Fibroblast of pulmonary artery (primary cell): Measurements from ENCODE around the gene GRB10.
A peak's percentile ranks its signal among the peaks of the same experiment; 100 is the strongest.

Experiments
- DNase-seq: peaks from one replicate; pipeline ENCODE4 v3.0.0-alpha.2; 2010; ENCODE audit warnings: low read depth
- H3K4me3 ChIP-seq: replicated peaks from 2 replicates; pipeline ENCODE4 v1.5.1; 2011; ENCODE audit warnings: low read depth, mild to moderate bottlenecking, control low read depth, low read length, moderate library complexity
- TF ChIP-seq, protein P1 (sequence below): IDR thresholded peaks from 2 replicates; pipeline ENCODE4 v1.5.1; 2011; ENCODE audit warnings: mild to moderate bottlenecking, control low read depth, low read length, inconsistent platforms; ENCODE audit errors: missing control alignments

GRB10 gene

DNA sequence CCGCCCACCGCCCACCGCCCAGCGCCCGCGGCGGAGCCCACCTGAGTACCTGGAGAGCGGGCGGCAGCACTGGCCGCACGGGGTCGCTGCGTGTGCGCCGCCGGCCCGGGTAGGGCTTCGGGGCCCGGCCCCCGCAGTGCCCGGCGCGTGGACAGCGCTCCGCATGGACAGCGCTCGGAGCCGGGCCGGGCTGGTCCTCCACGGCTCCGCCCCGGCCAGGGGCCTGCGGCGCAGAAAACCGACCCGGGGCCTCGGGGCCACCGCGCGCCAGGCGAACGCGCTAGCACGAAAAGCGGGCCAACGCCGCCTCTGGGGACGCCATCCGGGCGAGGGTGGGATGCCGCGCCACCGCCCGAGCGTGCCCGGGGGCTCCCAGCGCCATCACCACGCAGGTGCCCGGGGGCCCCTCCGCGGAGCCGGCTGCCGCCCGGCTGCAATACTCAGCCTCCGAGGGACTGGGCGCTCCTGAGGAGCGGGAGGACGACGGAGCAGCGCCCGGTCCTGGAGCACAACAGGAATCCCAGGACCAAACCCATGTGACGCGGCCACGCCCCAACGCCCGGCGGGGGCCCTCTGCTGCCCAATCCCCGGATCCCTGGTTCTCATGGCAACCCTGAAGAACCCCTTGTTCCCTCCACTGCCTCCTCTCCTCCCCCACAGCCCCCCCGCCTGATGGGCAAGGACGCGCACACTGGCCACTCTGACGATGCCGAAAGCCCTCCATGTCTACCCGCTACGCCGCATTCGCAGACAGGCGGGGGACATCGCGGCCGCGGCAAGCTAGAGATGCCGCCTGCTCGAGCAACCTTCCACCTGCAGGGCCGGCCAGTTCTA lies at the start of gene GRB10:
Gene GRB10 (minus strand): TSS at position 522 of the 834 bp plus-strand sequence. CDS start 50,574 bp downstream, outside the sequence.
- H3K4me3 ChIP-seq = peak within 1 kb of the TSS; percentile 49
- TF ChIP-seq, protein P1, sequence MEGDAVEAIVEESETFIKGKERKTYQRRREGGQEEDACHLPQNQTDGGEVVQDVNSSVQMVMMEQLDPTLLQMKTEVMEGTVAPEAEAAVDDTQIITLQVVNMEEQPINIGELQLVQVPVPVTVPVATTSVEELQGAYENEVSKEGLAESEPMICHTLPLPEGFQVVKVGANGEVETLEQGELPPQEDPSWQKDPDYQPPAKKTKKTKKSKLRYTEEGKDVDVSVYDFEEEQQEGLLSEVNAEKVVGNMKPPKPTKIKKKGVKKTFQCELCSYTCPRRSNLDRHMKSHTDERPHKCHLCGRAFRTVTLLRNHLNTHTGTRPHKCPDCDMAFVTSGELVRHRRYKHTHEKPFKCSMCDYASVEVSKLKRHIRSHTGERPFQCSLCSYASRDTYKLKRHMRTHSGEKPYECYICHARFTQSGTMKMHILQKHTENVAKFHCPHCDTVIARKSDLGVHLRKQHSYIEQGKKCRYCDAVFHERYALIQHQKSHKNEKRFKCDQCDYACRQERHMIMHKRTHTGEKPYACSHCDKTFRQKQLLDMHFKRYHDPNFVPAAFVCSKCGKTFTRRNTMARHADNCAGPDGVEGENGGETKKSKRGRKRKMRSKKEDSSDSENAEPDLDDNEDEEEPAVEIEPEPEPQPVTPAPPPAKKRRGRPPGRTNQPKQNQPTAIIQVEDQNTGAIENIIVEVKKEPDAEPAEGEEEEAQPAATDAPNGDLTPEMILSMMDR = no peak
- DNase-seq = peak; percentile 36

DNA sequence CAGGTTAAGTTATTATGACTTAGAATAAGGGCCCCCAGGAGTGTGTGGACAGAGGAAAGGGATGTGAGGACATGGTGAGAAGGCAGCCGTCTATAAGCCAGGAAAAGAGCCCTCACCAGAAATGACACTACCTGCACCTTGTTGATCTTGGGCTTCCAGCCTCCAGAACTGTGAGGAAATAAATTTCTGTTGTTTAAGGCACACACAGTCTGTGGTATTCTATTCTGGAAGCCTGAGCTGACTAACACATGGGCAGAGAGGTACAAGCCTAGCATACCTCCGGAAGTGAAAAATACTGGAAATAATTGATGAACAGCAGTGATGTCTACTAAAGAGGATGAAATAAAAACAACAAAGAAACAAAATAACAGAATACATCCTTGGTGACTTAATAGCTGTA lies 46.1 kb upstream of the GRB10 start:
- H3K4me3 ChIP-seq = no peak overlapping the region
- no peak for DNase-seq
- TF ChIP-seq, protein P1 = no peak

DNA sequence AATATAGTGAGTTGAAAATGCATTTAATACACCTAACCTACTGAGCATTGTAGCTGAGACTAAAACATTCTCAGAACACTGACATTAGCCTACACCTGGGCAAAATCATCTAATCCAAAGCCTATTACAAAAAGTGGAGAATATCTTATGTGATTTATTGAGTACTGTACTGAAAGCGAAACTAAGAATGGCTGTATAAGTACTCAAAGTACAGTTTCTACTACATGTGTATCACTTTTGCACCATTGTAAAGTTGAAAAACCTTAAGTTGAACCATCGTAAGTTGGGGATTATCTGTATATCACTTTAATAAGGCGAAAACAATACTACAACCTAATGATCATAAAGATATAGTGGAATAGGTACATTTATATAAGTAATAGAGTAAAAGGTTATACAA lies 45.4 kb upstream of the GRB10 start:
- TF ChIP-seq, protein P1 = no peak
- DNase-seq = no peak
- H3K4me3 ChIP-seq = no peak overlapping the region

DNA sequence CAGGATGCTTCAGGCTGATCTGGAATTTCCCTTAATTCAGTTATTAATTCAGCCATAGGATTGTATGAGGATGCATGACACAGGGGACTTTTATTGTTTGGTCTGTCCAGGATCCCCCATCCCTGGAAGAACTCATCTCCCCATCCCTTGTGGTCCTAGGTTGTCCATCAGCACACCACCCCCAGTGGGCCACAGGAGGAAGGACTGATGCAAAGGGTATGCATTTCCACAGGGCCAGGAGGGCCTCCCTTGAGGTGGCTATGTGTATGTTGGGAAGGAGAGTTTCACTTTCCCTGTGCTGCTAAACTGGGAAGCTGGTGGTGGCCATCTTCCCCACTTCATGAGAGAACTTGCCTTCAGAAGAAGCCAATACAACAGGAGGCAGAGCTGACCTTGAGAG lies 44.6 kb upstream of the GRB10 start:
- H3K4me3 ChIP-seq = no peak overlapping the region
- no peak for DNase-seq
- TF ChIP-seq, protein P1 = no peak

DNA sequence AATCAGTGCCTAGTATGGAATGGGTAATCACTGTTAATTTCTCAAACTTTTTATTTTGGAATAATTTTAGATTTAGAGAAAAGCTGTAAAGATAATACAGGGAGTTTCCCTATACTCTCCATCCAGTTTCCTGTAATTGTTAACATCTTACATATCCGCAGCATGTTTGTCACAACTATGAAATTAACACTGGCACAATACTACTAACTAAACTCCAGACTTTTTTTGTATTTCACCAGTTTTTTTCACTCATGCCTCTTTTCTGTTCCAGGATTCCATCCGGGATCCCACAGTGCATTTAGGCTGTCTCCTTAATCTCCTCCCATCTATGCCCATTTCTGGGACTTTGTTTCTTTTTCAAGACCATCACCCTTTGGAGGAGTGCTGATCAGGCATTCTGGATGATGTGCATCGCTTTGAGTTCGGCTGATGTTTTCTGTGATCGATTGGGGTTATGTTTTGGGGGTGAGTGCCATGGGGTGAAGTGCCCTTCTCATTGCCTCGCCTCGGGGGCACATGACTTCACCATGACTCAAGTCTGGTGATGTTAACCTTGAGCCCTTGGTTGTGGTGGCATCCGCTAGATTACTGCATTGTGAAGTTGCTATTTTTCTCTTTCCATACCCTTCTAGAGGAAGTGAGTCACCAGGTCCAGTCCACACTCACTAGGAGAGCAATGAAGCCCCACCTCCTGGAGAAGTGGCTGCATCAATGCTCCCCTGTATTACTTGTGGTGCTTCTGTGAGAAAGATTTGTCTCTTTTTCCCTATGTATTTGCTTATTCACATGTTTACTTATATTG lies 43.9 kb upstream of the GRB10 start:
- peak; percentile 86 for DNase-seq
- TF ChIP-seq, protein P1 = peak; percentile 31
- H3K4me3 ChIP-seq = no peak overlapping the region

DNA sequence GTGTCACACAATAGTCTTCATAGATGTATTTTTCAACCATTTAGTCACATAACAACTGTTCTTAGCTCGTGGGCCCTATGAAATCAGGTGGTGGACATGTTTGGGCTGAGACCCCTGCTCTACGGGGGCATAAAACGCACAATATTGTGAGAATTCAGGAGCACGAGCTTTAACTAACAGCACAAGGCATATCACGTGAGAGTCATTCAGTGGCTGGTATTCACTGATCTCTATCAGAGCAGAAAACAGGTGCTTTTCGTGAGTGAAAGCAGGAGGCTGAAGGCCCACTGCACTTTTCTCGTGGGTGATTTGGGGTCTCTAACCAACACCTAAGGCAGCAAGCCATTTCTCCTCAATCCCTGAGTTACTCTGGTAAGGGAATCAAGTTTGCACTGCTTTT lies 42.8 kb upstream of the GRB10 start:
- DNase-seq = no peak
- no peak overlapping the region for H3K4me3 ChIP-seq
- TF ChIP-seq, protein P1 = no peak
